IPS-18a (cell line): Measurements from ENCODE around the gene NR3C2.

Experiments used
- H3K27ac ChIP-seq: one replicate; pipeline ENCODE4 v1.5.1; 2013; ENCODE audit warnings: low read length
- H3K27me3 ChIP-seq: one replicate; pipeline ENCODE4 v1.6.1; 2013; ENCODE audit warnings: mild to moderate bottlenecking, low read length; ENCODE audit not compliant: control insufficient read depth, insufficient read depth
- H3K36me3 ChIP-seq: one replicate; pipeline ENCODE4 v1.6.1; 2013; ENCODE audit warnings: low read depth, low read length; ENCODE audit not compliant: control insufficient read depth
- H3K4me1 ChIP-seq: one replicate; pipeline ENCODE4 v1.6.1; 2013; ENCODE audit warnings: low read depth, low read length; ENCODE audit not compliant: control insufficient read depth
- H3K4me3 ChIP-seq: one replicate; pipeline ENCODE4 v1.5.1; 2013; ENCODE audit warnings: low read length
- H3K9ac ChIP-seq: one replicate; pipeline ENCODE4 v1.6.1; 2013; ENCODE audit warnings: mild to moderate bottlenecking, low read length, moderate library complexity
- H3K9me3 ChIP-seq: one replicate; pipeline ENCODE4 v1.6.1; 2013; ENCODE audit warnings: low read depth, low read length; ENCODE audit not compliant: control insufficient read depth

NR3C2 gene

DNA sequence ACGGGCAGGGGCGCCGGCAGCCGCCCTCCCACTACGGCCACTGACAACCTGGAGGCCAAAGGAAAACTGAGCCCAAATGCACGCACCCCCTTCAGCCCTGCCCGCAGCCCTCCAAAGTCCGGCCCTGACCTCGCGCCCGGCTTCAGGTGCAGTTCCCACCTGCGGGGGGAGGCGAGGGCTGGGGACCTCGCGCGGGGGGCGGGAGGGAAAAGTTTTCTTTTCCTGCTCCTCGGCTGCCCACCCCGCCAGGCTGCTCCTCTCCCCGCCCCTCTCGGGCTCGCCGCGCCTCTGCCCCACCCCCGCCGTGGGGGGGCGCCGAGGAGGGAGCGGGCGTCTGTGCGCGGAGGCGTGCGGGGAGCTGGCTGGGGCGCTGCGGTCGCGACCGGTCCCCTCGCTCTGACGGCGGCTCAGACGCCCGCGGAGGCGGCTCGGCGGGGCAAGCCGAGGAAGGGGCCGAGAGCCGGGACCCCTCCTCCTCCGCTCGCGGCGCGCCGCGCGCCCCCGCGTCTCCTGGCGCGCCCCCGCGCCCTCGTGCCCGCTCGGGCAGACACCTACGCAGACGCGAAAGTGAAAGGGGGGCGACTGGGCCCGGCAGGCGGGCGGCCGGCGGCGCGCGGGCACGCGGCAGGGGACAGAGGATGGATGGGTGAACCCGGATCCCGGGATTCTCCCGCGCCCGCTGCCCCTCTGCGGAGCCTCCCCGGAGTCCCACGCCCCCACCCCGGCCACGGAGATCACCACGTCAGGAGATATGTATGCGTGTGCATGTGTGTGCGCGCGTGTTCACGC is 3.1 kb upstream of the NR3C2 start:
- Histone ChIP-seq H3K4me1 (peaks cover 17% of the 10 kb centered on the region), H3K27ac (no peak overlapping the region), H3K36me3 (no peaks in the 10 kb centered on the region), H3K27me3 (peaks cover 60% of the 10 kb centered on the region), H3K4me3 (peak overlapping the region; percentile 90), H3K9me3 (no peaks in the 10 kb centered on the region), H3K9ac (no peak overlapping the region)

DNA sequence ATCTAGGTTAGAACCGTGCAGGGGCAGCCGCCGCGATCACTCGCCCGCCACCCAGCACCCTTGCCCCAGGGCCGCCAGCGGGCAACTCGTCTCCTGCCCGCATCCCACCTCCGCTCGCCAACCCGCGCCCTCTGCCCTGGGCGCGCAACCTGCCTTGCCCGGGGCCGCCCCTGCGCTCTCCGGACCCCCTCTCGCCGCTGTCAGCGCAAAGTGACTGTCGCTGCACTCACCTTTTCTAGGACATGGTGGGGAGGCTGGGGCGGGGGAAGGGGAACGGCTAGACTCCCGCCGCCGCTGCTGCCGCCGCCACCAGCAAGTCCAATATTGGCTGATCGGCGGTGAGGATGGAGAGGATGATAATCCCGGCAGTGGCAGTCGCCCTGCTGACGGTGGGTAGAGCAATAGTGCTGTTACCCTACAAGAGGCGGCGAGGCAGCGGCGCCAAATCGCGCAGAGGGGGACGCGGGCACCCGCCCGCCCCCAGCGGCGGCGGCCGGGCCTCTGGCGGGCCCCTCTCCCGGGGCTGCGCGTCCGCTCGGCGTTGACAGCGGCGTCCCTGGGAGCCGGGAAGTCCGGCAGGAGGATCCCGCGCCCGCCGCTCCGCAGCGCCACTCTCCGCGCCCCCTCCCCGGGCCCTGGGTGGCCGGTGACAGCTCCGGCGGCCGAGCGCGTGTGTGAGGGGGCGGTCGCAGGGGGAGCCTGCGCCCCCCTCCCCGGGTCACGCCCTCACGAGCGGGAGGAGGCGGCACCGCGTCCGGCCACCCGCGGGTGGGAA is 2.3 kb upstream of the NR3C2 start:
- Histone ChIP-seq H3K27ac (no peak overlapping the region), H3K9me3 (no peaks in the 10 kb centered on the region), H3K4me1 (peaks cover 24% of the 10 kb centered on the region), H3K36me3 (no peaks in the 10 kb centered on the region), H3K9ac (no peak overlapping the region), H3K27me3 (peaks cover 68% of the 10 kb centered on the region), H3K4me3 (peak overlapping the region; percentile 90)

DNA sequence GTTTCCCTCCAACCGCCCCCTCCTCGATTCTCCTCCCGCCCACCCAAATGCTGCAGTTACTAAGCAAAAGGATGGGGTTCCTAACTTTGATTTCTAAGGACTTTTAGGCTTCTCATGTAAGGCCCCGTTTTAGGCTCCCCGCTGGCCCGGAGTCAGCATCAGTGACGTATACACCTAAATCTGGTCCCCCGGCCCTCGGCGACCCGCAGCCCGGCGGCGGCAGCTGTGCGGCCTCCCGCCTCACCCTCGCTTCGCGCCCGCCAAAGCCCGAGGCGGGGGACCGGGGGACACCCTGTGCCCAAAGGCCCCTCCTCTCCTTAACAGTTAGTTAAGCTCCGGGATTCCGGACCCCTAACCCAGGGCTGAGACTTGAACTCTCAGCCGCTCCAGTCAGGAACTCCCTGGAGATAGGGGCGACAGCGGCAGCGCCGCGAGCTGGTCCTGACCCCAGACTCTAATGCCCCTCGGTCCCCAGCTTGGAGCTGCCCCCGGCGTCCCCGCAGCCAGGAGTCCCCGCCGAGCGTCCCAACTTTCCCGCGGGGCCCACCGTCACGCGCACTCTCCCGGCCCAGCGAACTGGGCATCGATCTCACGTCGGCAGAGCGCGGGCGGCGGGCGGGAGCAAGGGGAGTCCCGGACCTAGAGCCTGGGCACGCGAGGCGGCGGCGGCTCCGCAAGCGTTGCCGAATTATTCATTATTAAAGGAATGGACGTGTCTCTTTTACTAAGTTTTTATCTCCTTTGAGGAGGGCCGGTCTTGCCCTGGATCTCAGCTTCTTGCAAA is 1.5 kb upstream of the NR3C2 start:
- Histone ChIP-seq H3K4me3 (peak overlapping the region; percentile 90), H3K4me1 (peaks cover 28% of the 10 kb centered on the region), H3K9ac (no peak overlapping the region), H3K9me3 (no peaks in the 10 kb centered on the region), H3K27me3 (peaks cover 71% of the 10 kb centered on the region), H3K27ac (no peak overlapping the region), H3K36me3 (no peaks in the 10 kb centered on the region)

DNA sequence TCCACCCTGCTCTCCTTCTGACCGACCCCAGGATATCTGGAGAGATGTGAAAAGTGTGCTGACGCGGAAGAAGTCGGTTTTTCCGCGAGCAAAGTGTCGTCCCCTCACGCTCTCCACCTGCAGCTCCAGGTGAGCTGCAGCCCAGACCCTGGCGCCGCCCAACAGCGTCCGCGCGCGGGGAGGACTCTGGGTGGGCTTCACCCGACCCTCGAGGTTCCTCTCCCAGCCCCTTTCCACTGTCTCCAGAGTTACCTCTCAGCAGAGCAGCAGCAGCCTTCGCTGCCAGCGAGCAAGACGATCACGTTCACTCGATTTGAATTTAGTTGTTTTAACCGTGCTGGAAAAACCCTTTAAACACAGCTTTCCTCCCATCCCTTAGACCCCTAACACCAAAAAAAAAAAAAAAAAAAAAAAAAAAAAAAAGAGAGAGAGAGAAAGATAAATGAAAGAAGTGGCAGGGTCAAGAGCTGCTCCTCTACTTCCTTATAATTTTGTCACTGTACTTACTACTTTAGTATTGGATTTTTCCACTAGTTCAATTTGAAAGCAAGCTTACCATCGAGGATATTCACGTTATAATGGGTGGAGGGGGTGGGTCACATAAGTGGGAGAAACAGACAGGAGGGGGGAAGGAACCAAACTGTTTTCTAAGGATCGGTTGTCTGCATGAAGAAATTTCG is 758 bp upstream of the NR3C2 start:
- Histone ChIP-seq H3K4me1 (peaks cover 28% of the 10 kb centered on the region), H3K27ac (no peak overlapping the region), H3K27me3 (peaks cover 71% of the 10 kb centered on the region), H3K9me3 (no peaks in the 10 kb centered on the region), H3K36me3 (no peaks in the 10 kb centered on the region), H3K4me3 (peak overlapping the region; percentile 90), H3K9ac (peak overlapping the region; percentile 38)

DNA sequence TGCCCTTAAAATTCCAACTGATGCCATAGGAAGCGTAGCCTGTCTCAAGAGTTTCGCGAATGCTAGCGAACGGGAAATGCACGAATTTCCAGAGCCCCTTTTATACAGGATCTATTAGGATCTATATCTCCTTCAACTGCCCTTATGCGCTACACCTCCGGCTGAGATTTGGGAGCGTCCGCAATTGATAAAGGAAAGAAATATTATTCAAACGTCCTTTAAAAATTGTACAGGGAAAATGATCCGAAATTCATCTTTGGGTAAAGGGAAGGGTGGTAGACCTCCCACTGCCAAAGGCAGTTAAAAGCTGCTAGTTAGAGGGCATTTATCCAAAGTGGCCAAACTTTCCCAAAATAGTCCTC is 609 bp downstream of the NR3C2 start:
- Histone ChIP-seq H3K27me3 (peaks cover 60% of the 10 kb centered on the region), H3K4me3 (peak overlapping the region; percentile 90), H3K36me3 (no peaks in the 10 kb centered on the region), H3K4me1 (peaks cover 28% of the 10 kb centered on the region), H3K9ac (peak overlapping the region; percentile 48), H3K9me3 (no peaks in the 10 kb centered on the region), H3K27ac (no peak overlapping the region)

DNA sequence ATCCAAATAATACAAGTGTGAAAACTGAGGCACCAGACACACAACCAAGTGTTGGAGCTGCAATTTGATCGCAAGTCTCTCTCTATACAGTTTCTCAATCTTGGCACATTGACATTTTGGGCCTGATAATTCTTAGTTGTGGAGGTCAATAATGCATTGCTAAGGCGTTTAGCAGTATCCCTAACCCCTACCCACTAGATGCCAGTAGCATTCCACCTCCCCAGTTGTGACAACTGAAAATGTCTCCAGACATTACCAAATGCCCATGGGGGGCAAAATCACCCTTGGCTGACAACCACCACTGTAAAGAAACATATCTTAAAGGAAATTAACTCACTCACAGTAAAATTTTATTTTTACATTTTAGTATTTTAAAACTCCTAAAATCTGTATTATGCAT is 4.2 kb downstream of the NR3C2 start:
- peaks cover 22% of the 10 kb centered on the region for H3K4me1 ChIP-seq
- no peaks in the 10 kb centered on the region for H3K36me3 ChIP-seq
- no peaks in the 10 kb centered on the region for H3K9me3 ChIP-seq
- H3K4me3 ChIP-seq = no peak overlapping the region
- peaks cover 32% of the 10 kb centered on the region for H3K27me3 ChIP-seq
- H3K9ac ChIP-seq = no peak overlapping the region
- H3K27ac ChIP-seq = no peak overlapping the region

DNA sequence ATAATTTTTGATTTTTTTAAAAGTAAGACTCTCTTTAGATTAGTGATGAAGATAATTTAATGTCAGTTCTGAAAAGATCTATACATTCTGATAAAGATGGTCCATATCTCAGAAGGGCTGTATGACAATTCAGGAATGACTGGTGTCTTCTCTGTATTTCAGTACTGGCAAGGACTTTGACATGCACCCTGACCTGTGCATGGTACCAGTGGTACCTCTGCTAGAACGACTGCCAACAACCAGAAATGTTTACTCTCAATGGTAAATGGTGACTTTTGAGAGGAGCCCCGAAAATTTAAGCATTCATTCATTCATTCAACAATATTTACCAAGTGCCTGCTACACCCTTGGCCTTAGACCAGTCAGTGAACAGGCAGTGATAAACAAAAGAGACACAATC is 4.8 kb downstream of the NR3C2 start:
- H3K4me3 ChIP-seq = no peak overlapping the region
- no peak overlapping the region for H3K27ac ChIP-seq
- no peak overlapping the region for H3K9ac ChIP-seq
- H3K9me3 ChIP-seq = no peaks in the 10 kb centered on the region
- H3K27me3 ChIP-seq = peaks cover 28% of the 10 kb centered on the region
- H3K36me3 ChIP-seq = no peaks in the 10 kb centered on the region
- peaks cover 21% of the 10 kb centered on the region for H3K4me1 ChIP-seq

DNA sequence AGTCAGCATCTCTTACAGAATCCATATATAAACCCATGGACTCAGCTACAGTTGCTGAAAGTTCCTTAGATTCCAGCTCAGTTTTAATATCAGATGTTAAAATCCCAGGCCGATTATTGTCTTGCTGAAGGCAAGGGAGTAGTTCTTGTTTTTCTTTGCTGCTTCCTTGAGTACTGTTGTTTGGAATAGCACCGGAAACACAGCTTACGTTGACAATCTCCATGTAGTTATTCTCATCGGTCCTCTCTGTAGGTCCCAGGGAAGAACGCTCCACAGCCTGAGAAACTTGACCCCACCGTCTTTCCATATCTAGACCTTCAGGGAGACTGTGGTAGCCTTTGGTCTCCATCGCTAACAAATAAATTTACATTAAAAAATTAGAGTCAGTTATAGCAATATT is 5.7 kb downstream of the NR3C2 start:
- no peak overlapping the region for H3K9ac ChIP-seq
- peaks cover 21% of the 10 kb centered on the region for H3K4me1 ChIP-seq
- H3K27ac ChIP-seq = no peak overlapping the region
- no peaks in the 10 kb centered on the region for H3K9me3 ChIP-seq
- no peaks in the 10 kb centered on the region for H3K36me3 ChIP-seq
- H3K4me3 ChIP-seq = no peak overlapping the region
- H3K27me3 ChIP-seq = peaks cover 24% of the 10 kb centered on the region

DNA sequence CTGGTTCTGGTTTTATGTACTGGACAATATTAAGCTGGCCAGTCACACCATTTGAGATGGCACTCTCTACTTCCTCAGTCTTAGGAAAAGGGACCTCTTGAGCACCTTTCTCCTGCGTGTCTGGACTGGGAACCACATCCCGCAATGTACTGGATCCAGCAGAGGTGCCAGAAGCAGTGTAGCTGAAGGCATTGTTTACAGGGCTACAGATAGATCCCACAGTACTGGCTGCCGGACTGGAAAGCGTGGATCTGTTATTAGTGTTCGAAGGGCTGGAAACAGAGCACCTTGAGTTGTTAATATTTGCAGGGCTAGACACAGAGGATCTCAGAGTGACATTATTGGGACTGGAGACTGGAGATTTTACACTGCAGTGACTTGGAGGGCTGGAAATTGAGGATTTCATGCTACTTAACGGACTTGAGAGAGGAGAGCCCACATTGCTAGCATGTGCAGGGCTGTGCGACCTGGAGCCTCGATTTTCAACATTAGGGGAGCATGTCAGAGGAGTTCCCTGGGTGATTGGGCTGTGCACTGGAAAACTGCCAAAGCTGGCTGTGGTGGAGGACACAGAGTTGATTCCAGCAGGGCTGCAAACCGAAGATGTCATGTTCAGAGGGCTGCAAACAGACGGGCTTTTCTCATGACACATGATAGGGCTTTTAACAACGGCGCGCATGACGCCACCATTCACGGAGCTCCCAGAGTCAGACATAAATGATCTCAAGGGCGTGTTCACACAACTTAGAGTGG is 6.4 kb downstream of the NR3C2 start:
- Histone ChIP-seq H3K4me3 (no peak overlapping the region), H3K27ac (no peak overlapping the region), H3K36me3 (no peaks in the 10 kb centered on the region), H3K9me3 (no peaks in the 10 kb centered on the region), H3K27me3 (peaks cover 17% of the 10 kb centered on the region), H3K4me1 (peaks cover 17% of the 10 kb centered on the region), H3K9ac (no peak overlapping the region)

DNA sequence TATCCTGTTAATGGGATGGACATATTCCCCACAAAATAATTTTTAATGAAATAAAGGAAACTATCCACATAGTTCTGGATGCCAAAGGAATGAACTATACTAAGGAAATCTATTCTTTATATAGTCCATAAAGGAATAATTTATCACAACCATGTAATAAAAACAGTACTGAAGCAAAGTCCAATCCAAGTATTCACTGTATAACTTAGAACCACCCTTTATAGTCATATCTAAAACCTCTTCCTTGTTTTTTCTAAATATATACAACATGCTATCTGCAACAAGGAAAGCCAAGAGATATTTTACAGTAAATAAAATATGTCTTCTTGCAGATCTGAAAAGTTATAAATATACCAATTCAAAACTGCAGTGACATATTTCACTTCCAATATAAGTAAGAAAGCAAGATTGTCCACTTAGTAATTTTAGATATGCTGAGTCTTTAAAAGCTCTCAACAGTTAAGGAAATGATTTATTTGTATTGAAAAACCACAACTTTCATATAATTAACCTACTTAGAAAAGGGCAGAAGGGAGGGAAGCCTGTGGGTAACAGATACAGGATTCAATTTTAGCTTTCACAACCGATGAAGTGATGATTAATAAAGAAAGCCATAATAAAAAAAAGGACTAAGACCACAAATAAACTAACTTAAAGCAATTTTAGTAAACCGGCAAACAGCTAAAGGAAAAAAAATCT is 8.0 kb downstream of the NR3C2 start:
- Histone ChIP-seq H3K36me3 (no peaks in the 10 kb centered on the region), H3K9ac (no peak overlapping the region), H3K9me3 (no peaks in the 10 kb centered on the region), H3K27me3 (peaks cover under 1% of the 10 kb centered on the region), H3K27ac (no peak overlapping the region), H3K4me3 (no peak overlapping the region), H3K4me1 (peaks cover 2% of the 10 kb centered on the region)
